NCI-H1694 treated with DMSO at 0.1 percent for 48 hours (cell line): ENCODE results near the gene CCNA1.

ENCODE experiments used
- DNase-seq: peaks from one replicate; lab custom pipeline; 2025; lab: John Stamatoyannopoulos, UW

Gene CCNA1

GRCh38 chr13:36432106-36432544, at the start of gene CCNA1:
TSS of gene CCNA1 (plus strand) at chr13:36432495. CDS start at chr13:36433057, 562 bp downstream.
- DNase-seq: no peak

- no peak for DNase-seq
Observed at GRCh38 chr13:36385489-36385888, 46.8 kb upstream of the CCNA1 start.

- peak; percentile 4 for DNase-seq
Observed at GRCh38 chr13:36395280-36395679, 37.0 kb upstream of the CCNA1 start.

GRCh38 chr13:36405151-36405550, 27.1 kb upstream of the CCNA1 start:
- no peak for DNase-seq

- DNase-seq: no peak
Observed at GRCh38 chr13:36412736-36413135, 19.6 kb upstream of the CCNA1 start.

GRCh38 chr13:36413161-36413560, 19.1 kb upstream of the CCNA1 start:
- DNase-seq: no peak

GRCh38 chr13:36414461-36414860, 17.8 kb upstream of the CCNA1 start:
- DNase-seq: no peak

GRCh38 chr13:36417331-36417730, 15.0 kb upstream of the CCNA1 start:
- DNase-seq: peak; percentile 18

GRCh38 chr13:36418022-36418805, 14.1 kb upstream of the CCNA1 start:
- DNase-seq: no peak

GRCh38 chr13:36420437-36420891, 11.8 kb upstream of the CCNA1 start:
- peak; percentile 67 for DNase-seq

- no peak for DNase-seq
Observed at GRCh38 chr13:36421447-36421846, 10.8 kb upstream of the CCNA1 start.

GRCh38 chr13:36428086-36428485, 4.2 kb upstream of the CCNA1 start:
- no peak for DNase-seq

- no peak for DNase-seq
Observed at GRCh38 chr13:36430247-36431203, 1.8 kb upstream of the CCNA1 start.

GRCh38 chr13:36431204-36432105, 840 bp upstream of the CCNA1 start:
- no peak for DNase-seq

- no peak for DNase-seq
Observed at GRCh38 chr13:36436811-36437210, 4.5 kb downstream of the CCNA1 start.

GRCh38 chr13:36438594-36439483, 6.5 kb downstream of the CCNA1 start:
- no peak for DNase-seq

GRCh38 chr13:36445278-36445677, 13.0 kb downstream of the CCNA1 start:
- no peak for DNase-seq

- DNase-seq: no peak
Observed at GRCh38 chr13:36445891-36446351, 13.6 kb downstream of the CCNA1 start.

- no peak for DNase-seq
Observed at GRCh38 chr13:36447501-36447900, 15.2 kb downstream of the CCNA1 start.

GRCh38 chr13:36450534-36450933, 18.2 kb downstream of the CCNA1 start:
- DNase-seq: no peak

GRCh38 chr13:36453516-36453915, 21.2 kb downstream of the CCNA1 start:
- DNase-seq: no peak
